ENCODE measurements around the gene SPHK2. TPM values are rescaled to one million over a fixed set of nuclear protein-coding genes. Genes with fewer than 3 reads are reported as not detected.
"Not testable (repeated sequence)": the region's sequence is repeated elsewhere in the genome, so short reads cannot be mapped to it uniquely, and the experiment has no call there.

Gene SPHK2
- total RNA-seq, 4 donors from 2014 or later, result 7.2 to 17.9 (median 13.7) TPM

GRCh38 chr19:48651683-48652048 lies 32.4 kb downstream of the SPHK2 start:
- Histone ChIP-seq H3K36me3 (no peaks in the 10 kb centered on the region), H3K27me3 (no peaks in the 10 kb centered on the region), H3K4me1 (peaks cover 0 to 4% (median 0%) of the 10 kb centered on the region in 3 donors), H3K9me3 (no peaks in the 10 kb centered on the region), H3K4me3 (no peak overlapping the region), H3K27ac (no peak overlapping the region)
- TF ChIP-seq POLR2A (IDR thresholded peaks at IDR 0.05) (no peak), CTCF (IDR thresholded peaks at IDR 0.05) (no peak), POLR2AphosphoS5 (IDR thresholded peaks at IDR 0.05) (no peak), EP300 (IDR thresholded peaks at IDR 0.05) (no peak)
- no peak for ATAC-seq
- WGBS, 2 donors (ENCODE audit: low coverage in 1 of 2), result 82 to 100% methylated on average over 1 to 2 of the region's 5 CpGs

- TF ChIP-seq POLR2A (IDR thresholded peaks at IDR 0.05), result no peak
- no peak for TF ChIP-seq POLR2AphosphoS5 (IDR thresholded peaks at IDR 0.05)
- TF ChIP-seq EP300 (IDR thresholded peaks at IDR 0.05), result no peak
- TF ChIP-seq CTCF (IDR thresholded peaks at IDR 0.05), result no peak
- H3K4me1 ChIP-seq, result no peaks in the 10 kb centered on the region
- no peak overlapping the region for H3K4me3 ChIP-seq
- no peak overlapping the region for H3K27ac ChIP-seq
- ATAC-seq, result no peak
- no peaks in the 10 kb centered on the region for H3K27me3 ChIP-seq
- no peaks in the 10 kb centered on the region for H3K9me3 ChIP-seq
- WGBS, 2 donors (ENCODE audit: low coverage in 1 of 2), result 40 to 70% methylated on average over 1 to 4 of the region's 11 CpGs
- no peaks in the 10 kb centered on the region for H3K36me3 ChIP-seq
These were observed 35.2 kb downstream of the SPHK2 start for GRCh38 chr19:48654299-48655059.

- peaks cover 0 to 12% (median 0%) of the 10 kb centered on the region in 3 donors for H3K4me1 ChIP-seq
- TF ChIP-seq POLR2A (IDR thresholded peaks at IDR 0.05), result no peak
- no peak for TF ChIP-seq POLR2AphosphoS5 (IDR thresholded peaks at IDR 0.05)
- TF ChIP-seq EP300 (IDR thresholded peaks at IDR 0.05), result no peak
- no peak for TF ChIP-seq CTCF (IDR thresholded peaks at IDR 0.05)
- H3K4me3 ChIP-seq, result no peak overlapping the region
- WGBS, 2 donors (ENCODE audit: low coverage in 1 of 2), result 43 to 54% methylated on average over 14 to 15 of the region's 16 CpGs
- H3K27ac ChIP-seq, result no peak overlapping the region
- no peak for ATAC-seq
- no peaks in the 10 kb centered on the region for H3K9me3 ChIP-seq
- H3K27me3 ChIP-seq, result no peaks in the 10 kb centered on the region
- H3K36me3 ChIP-seq, result no peaks in the 10 kb centered on the region
These were observed 37.7 kb downstream of the SPHK2 start for GRCh38 chr19:48656840-48657474.

- not testable (repeated sequence) for H3K9me3 ChIP-seq, H3K36me3 ChIP-seq, H3K4me3 ChIP-seq, ATAC-seq, H3K27ac ChIP-seq, H3K27me3 ChIP-seq
- WGBS, 2 donors (ENCODE audit: low coverage in 1 of 2), result 80 to 95% methylated on average over 1 to 2 of the region's 5 CpGs
- peaks cover 0 to 12% (median 0%) of the 10 kb centered on the region in 3 donors for H3K4me1 ChIP-seq
These were observed 38.5 kb downstream of the SPHK2 start for GRCh38 chr19:48657828-48658227.

- H3K9me3 ChIP-seq, result no peaks in the 10 kb centered on the region
- no peaks in the 10 kb centered on the region for H3K27me3 ChIP-seq
- no peak overlapping the region for H3K4me3 ChIP-seq
- no peaks in the 10 kb centered on the region for H3K36me3 ChIP-seq
- no peak for TF ChIP-seq POLR2AphosphoS5 (IDR thresholded peaks at IDR 0.05)
- no peak for TF ChIP-seq POLR2A (IDR thresholded peaks at IDR 0.05)
- no peak for TF ChIP-seq CTCF (IDR thresholded peaks at IDR 0.05)
- TF ChIP-seq EP300 (IDR thresholded peaks at IDR 0.05), result no peak
- H3K27ac ChIP-seq, result no peak overlapping the region
- ATAC-seq, result no peak
- peaks cover 0 to 12% (median 0%) of the 10 kb centered on the region in 3 donors for H3K4me1 ChIP-seq
- 90 to 91% methylated on average over 5 to 6 of the region's 6 CpGs for WGBS, 2 donors (ENCODE audit: low coverage in 1 of 2)
These were observed 39.2 kb downstream of the SPHK2 start for GRCh38 chr19:48658483-48658882.

Data from gastroesophageal sphincter (tissue), 4 donors.